Right lobe of liver (tissue), 4 donors: Measurements from ENCODE around the gene SMCO1.

Source experiments
- CTCF ChIP-seq, 4 donors: fragments of 200-600 bp in 3 of 4; fragments of 450-650 bp in 1 of 4; IDR thresholded peaks; one replicate each; pipeline versions ENCODE4 v1.5.1 to v1.8.0; 2016 to 2022; ENCODE audit warnings: antibody characterized with exemption in 4 of 4, mild to moderate bottlenecking in 2 of 4
- POLR2A ChIP-seq: fragments of 450-650 bp; IDR thresholded peaks from one replicate; pipeline ENCODE4 v1.6.1; 2017; ENCODE audit warnings: antibody characterized with exemption, mild to moderate bottlenecking
- donor health status: DM: no; HTN: no; CAD: no.
- donor health status: DM: no; HTN: no; CAD: no.
- donor health status: DM: no; HTN: yes; CAD: no.

DNA sequence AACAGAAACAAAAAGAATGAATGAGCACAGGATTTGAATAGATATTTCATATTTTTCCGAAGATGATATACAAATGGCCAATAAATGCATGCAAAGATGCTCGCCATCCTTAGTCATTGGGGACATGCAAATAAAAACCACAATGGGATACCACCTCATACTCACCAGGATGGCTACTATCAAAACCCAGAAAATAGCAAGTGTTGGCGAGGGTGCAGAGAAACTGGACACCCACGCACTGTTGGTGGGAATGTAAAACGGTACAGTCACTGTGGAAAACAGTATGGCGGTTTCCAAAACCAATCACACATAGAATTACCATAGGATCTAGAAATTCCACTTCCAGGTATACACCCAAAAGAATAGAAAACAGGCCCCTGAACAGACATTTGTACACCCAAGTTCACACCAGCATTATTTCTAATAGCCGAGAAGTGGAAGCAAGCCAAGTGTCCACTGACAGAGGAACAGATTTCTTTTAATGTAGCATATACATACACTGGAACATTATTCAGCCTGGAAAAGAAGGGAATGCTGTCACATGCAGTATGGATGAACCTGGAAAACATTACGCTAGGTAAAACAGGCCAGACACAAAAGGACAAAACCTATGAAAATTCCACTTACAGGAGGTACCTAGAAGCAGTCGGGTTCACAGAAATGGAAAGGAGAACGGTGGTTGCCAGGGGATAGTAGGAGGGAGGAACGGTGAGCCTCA, 15.2 kb downstream of the SMCO1 start:
- TF ChIP-seq CTCF (IDR thresholded peaks at IDR 0.05) = no peak
- TF ChIP-seq POLR2A = no peak
